HUES48 (cell line): ENCODE results near the gene RBMS1.

Experiments used
- H3K27ac ChIP-seq: one replicate; pipeline ENCODE4 v1.7.0; 2013; ENCODE audit warnings: low read depth, low read length, inconsistent platforms
- H3K27me3 ChIP-seq: 2 replicates; pipeline ENCODE4 v1.6.1; 2013; ENCODE audit warnings: mild to moderate bottlenecking, low read length; ENCODE audit not compliant: control insufficient read depth, insufficient read depth
- H3K36me3 ChIP-seq: 2 replicates; pipeline ENCODE4 v1.6.1; 2013; ENCODE audit warnings: low read length; ENCODE audit not compliant: control insufficient read depth, insufficient read depth
- H3K4me1 ChIP-seq: 2 replicates; pipeline ENCODE4 v1.6.1; 2013; ENCODE audit warnings: mild to moderate bottlenecking, low read length; ENCODE audit not compliant: control insufficient read depth, insufficient read depth
- H3K4me3 ChIP-seq: 2 replicates; pipeline ENCODE4 v1.5.1; 2013; ENCODE audit warnings: mild to moderate bottlenecking, low read depth, low read length
- H3K9ac ChIP-seq: 2 replicates; pipeline ENCODE4 v1.6.1; 2013; ENCODE audit warnings: mild to moderate bottlenecking, low read depth, low read length, moderate library complexity
- H3K9me3 ChIP-seq: 2 replicates; pipeline ENCODE4 v1.6.1; 2013; ENCODE audit warnings: low read length; ENCODE audit not compliant: control insufficient read depth, insufficient read depth

The RBMS1 gene

GRCh38 chr2:160408173-160408958, 85.2 kb downstream of the RBMS1 start:
- Histone ChIP-seq H3K9ac (peak overlapping the region; percentile 61), H3K27me3 (peaks cover 37% of the 10 kb centered on the region), H3K36me3 (no peaks in the 10 kb centered on the region), H3K4me3 (peak overlapping the region; percentile 80), H3K4me1 (peaks cover 40% of the 10 kb centered on the region), H3K9me3 (no peaks in the 10 kb centered on the region), H3K27ac (peak overlapping the region; percentile 73)

- H3K36me3 ChIP-seq, result no peaks in the 10 kb centered on the region
- H3K4me3 ChIP-seq, result peak overlapping the region; percentile 80
- H3K27me3 ChIP-seq, result peaks cover 43% of the 10 kb centered on the region
- peak overlapping the region; percentile 64 for H3K9ac ChIP-seq
- peak overlapping the region; percentile 78 for H3K27ac ChIP-seq
- no peaks in the 10 kb centered on the region for H3K9me3 ChIP-seq
- H3K4me1 ChIP-seq, result peaks cover 48% of the 10 kb centered on the region
Measured at GRCh38 chr2:160407393-160408172, 86.0 kb downstream of the RBMS1 start.

DNA sequence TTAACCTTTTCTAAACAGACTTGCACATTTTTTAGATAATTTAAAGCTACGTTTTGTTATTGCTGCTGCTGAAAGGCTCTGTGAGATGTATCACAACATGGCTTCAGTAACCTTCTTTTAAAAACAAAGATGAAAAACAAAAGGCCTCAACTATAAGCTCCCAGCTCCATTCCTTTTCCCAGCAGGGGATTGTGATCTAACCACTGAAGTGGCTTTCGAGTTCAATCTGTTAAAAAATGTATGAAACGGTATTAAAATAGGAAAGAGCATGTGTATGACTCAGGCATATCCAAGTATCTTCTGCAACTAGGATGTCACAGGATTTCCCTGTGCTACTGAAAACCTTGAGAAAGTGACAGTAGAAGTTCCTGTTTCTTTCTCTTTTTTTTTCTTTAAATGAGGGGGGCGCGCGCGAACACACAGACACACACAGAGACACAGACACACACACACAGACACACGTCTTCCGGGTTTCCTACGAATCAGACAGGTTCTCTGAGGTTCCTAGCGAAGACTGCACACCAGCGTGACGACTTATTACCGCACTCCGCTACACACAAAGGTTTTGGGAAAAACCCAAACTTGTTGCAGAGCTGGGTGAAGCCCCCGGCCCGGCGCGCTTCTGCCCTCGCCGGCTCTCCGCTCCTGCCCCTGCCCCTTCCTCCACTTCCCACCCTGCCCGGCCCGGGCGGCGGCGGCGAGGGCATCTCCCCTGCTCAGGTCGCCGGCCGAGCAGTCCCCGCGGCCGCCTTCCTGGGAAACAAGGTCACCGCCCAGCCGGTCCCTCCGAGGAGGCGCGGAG, 86.8 kb downstream of the RBMS1 start:
- no peaks in the 10 kb centered on the region for H3K9me3 ChIP-seq
- peak overlapping the region; percentile 64 for H3K9ac ChIP-seq
- H3K4me3 ChIP-seq, result peak overlapping the region; percentile 80
- peaks cover 55% of the 10 kb centered on the region for H3K4me1 ChIP-seq
- no peaks in the 10 kb centered on the region for H3K36me3 ChIP-seq
- H3K27me3 ChIP-seq, result peaks cover 43% of the 10 kb centered on the region
- H3K27ac ChIP-seq, result peak overlapping the region; percentile 78

- H3K27ac ChIP-seq, result peak overlapping the region; percentile 78
- no peak overlapping the region for H3K9ac ChIP-seq
- peaks cover 68% of the 10 kb centered on the region for H3K4me1 ChIP-seq
- H3K27me3 ChIP-seq, result peaks cover 43% of the 10 kb centered on the region
- no peaks in the 10 kb centered on the region for H3K9me3 ChIP-seq
- no peaks in the 10 kb centered on the region for H3K36me3 ChIP-seq
- peak overlapping the region; percentile 80 for H3K4me3 ChIP-seq
Measured at GRCh38 chr2:160405077-160405867, 88.3 kb downstream of the RBMS1 start.

DNA sequence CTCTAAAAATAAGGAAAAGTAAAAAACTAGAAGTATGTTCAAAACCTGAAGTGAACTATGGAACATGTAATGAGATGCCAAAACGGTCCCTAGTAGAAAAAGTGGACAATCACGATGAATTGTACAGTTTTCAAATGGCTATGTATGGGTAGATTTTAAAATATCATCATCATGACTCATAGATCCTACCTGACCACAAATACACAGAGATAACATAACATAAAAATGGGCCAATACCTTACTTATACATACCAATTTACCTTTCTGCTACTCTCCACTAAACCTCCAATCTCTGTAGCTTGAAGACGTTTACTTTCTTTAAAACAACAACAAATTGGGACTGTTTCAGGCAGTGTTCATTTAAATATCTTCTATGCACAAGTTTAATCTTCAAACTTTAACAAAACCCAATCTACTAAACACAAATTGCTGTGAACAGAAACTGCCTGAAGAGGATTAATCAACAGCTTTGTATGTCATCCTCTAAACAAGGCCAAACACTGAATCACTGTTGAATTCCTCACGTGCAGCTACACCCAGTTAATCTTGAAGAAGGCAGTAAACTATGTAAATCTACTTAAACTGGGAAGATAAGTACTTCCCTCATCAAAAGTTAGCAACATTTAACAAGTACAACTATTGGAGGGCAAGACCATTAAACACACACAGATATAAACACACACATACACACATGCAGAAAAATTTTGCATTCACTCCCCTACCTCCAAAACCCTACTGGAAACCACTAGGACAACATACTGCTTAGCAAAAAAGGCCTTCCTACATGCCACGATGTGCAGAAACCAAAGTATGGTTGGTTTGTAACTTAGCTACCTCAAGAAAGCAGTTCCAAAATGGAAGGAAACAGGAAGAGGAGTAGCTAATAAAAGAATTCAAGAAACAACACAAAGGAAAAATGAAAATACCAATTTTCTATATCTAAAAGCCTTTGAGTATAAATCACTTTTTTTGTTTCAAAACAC, 90.3 kb downstream of the RBMS1 start:
- Histone ChIP-seq H3K27me3 (peaks cover 32% of the 10 kb centered on the region), H3K36me3 (no peaks in the 10 kb centered on the region), H3K4me3 (no peak overlapping the region), H3K9me3 (no peaks in the 10 kb centered on the region), H3K4me1 (peaks cover 77% of the 10 kb centered on the region), H3K27ac (no peak overlapping the region), H3K9ac (no peak overlapping the region)

DNA sequence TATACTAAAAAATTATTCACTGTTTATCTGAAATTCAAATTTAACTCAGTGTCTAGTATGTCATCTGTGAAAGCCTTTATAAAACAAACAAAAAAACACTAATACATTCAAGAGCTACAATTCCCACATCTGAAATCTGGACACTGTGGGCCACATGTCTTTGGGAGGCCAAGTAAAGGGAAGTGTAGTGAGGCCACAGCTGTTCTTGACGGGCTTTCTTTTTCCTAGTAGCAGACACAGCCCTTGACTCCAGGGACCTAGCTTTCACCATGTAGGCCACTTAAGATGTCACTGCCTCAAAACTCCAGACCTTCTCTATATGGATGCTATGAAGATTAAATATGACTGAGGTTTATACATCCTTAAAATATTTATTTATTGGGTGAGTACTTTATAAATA, 91.1 kb downstream of the RBMS1 start:
- Histone ChIP-seq H3K27me3 (peaks cover 32% of the 10 kb centered on the region), H3K4me3 (no peak overlapping the region), H3K27ac (no peak overlapping the region), H3K9me3 (no peaks in the 10 kb centered on the region), H3K9ac (no peak overlapping the region), H3K4me1 (peaks cover 85% of the 10 kb centered on the region), H3K36me3 (no peaks in the 10 kb centered on the region)

DNA sequence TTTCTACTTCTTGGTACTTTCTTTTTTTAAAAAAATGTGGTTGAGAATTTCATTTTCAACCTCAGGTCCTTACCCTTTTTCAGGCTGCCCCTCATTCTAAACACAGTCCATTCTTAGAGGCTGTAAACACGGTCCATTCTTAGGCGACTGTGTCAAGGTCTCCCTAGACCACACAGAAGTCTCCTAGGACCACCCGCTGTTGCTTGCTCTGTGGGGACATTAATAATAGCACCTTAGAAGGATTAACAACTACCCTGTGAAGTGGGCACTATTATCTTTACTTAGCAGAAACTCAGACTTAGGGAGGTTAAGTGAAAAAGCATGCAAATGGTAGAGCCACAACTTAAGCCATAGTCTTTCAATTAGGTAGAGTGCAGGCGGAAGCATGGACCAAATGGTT, 91.7 kb downstream of the RBMS1 start:
- no peaks in the 10 kb centered on the region for H3K9me3 ChIP-seq
- no peak overlapping the region for H3K9ac ChIP-seq
- no peaks in the 10 kb centered on the region for H3K36me3 ChIP-seq
- no peak overlapping the region for H3K4me3 ChIP-seq
- H3K4me1 ChIP-seq, result peaks cover 91% of the 10 kb centered on the region
- H3K27ac ChIP-seq, result no peak overlapping the region
- peaks cover 32% of the 10 kb centered on the region for H3K27me3 ChIP-seq

- H3K27me3 ChIP-seq, result peaks cover 21% of the 10 kb centered on the region
- no peaks in the 10 kb centered on the region for H3K9me3 ChIP-seq
- H3K4me3 ChIP-seq, result no peak overlapping the region
- peaks cover 79% of the 10 kb centered on the region for H3K4me1 ChIP-seq
- no peak overlapping the region for H3K9ac ChIP-seq
- H3K27ac ChIP-seq, result no peak overlapping the region
- no peaks in the 10 kb centered on the region for H3K36me3 ChIP-seq
Measured at GRCh38 chr2:160399880-160400279, 93.7 kb downstream of the RBMS1 start.

GRCh38 chr2:160397530-160397865, 96.1 kb downstream of the RBMS1 start:
- H3K4me1 ChIP-seq, result peaks cover 68% of the 10 kb centered on the region
- peak overlapping the region; percentile 40 for H3K4me3 ChIP-seq
- H3K27me3 ChIP-seq, result no peaks in the 10 kb centered on the region
- no peaks in the 10 kb centered on the region for H3K9me3 ChIP-seq
- H3K27ac ChIP-seq, result peak overlapping the region; percentile 73
- no peaks in the 10 kb centered on the region for H3K36me3 ChIP-seq
- no peak overlapping the region for H3K9ac ChIP-seq
